ENCODE measurements around the gene TMEFF1. TPM values are rescaled to one million over a fixed set of nuclear protein-coding genes. Genes with fewer than 3 reads are reported as not detected.

Gene TMEFF1
- total RNA-seq, 2 donors from 2014 or later = 0.37 to 1.5 TPM

DNA sequence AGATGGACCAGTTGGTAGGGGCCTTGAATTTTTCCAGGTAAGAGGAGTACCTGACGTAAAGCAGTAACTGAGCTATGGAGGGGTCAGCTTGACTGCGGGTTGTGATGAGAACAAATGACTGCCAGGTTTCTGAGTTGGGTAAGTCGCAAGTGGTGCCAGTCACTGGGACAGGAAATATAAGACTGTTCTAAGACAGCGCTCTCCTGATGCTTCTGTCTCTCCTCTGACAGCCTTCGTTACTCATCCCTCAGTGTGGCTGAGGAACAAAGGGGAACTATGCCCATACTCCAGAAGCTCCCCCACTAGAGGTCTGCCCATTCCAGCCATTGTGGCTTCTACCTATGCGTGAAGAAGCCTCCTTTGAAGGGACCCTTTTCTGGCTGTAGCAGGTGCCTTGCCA is 118.2 kb downstream of the TMEFF1 start:
- DNase-seq (ENCODE audit: low spot score) = no peak
- intact Hi-C loops (cut with DNase I) = no loop called here

DNA sequence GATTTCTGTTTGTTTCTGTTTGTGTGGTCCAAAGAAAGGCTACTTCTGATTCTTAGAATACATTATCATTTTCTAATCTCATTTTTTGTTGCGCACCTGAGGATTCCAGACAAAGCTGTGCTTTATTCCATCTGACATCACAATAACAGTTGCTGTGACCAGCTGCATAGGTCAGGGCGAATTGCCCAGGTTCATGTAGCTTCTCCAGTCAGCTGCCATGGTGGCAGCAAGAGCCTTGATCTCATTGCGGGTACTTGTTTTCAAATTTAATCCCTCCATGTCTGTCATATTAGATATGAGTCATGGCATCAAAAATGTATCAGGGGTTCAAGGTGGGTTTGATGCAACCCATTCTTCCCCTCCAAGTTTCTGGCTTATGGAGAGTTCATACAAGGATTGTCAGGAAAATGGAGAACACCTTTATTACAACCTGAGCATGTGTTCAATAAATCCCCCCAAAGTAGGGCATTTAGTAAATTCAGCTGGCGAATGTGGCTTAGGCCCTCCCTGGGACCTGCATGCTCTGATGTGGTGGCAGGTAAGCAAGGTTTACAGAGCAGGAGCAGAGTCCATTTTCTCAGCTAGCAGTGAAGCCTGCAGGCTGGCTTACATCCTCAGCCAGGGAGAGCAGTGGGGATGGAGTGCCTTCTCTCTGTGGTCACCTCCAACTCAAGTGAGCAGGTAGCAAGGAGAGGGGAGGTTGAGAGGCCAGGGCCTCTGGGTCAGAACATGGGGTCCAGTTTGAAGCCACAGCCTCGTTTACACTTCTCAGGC is 118.9 kb downstream of the TMEFF1 start:
- DNase-seq (ENCODE audit: low spot score) = peak; percentile 28
- intact Hi-C loops (cut with DNase I) = no loop called here

DNA sequence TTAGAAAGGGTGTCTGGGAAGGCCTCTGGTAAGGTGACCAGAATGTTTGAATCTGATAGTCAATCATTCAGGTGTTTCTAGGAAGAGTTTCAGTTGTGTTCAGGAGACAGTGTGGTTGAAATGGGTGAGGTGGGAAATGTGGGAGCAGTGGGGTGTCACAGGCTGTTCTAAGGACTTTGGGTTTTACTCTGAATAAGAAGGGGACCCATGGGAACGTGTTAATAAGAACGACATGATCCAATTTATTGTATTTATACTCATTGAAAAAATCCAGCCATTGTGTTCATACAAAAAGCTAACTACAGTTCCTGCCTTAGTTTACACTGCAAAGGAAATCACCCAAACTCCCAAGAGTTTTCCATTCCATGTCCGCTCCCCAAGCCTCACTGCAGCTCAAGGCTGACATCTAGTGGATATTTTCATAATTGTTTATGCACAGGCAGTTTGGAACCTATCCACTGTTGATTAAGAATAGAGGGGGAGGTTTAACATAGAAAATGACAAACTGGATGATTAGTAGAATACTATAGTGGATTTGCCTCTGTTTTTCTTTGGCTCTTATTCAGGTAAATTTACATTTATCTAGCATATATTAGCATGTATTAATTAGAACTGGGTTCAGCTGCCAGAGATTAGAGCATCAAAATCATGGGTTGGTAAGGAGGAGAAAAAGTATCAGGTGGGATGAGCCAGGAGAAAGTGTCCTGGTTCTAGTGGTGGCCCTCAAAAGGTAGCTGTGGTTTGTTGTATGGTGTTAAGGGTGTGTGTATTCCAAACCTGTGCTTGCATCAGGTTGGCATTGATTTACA is 122.6 kb downstream of the TMEFF1 start:
- DNase-seq (ENCODE audit: low spot score) = no peak

DNA sequence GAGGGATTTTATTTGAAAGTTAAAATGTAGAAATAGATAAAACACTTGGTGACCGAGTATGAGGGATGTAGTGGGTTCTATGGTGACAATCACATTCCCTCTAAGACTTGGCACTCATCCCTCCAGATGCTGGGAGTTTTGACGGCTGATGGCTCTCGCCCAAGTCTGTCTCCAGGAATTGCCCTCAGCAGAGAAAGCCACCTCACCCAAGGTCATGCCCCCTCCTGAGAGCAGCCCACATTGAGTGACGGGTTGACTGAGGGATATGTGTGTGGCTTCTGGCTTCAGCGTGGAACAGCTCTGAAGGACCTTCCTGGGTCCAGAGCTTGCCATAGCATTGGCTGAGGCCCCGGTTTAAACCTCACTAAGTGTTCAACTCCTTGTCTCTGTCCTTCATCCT is 124.3 kb downstream of the TMEFF1 start:
- no peak for DNase-seq (ENCODE audit: low spot score)
- intact Hi-C loops (cut with DNase I) = no loop called here

More for the DNA sequence above, 122.6 kb downstream of the TMEFF1 start:
- intact Hi-C loops (cut with DNase I) = no loop called here

DNA sequence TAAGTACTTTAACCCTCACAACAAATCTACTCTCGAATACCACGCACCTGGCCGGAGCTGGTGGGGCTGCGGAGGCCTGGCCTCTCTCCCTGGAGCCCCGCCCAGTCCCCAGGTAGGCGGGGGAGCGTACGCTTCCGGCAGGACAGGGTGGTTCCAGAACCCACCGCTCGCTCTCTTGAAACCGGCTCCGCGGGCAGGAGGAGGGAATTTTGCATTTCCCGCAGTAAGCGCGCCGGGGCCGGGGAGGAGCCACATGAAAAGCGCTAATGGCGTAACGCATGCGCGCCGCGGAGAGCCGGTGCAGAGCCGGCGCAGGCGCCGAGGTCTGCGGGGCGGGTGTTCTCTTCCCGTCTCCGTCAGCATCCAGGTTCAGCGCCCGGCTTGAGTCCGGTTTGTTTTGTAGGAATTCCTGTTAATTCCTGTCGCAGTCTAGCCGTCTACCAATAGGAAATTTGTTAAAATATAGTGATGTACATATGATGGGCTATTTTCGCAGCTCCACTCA is 125.7 kb downstream of the TMEFF1 start:
- intact Hi-C loops (cut with DNase I) = no loop called here
- peak; percentile 94 for DNase-seq (ENCODE audit: low spot score)

DNA sequence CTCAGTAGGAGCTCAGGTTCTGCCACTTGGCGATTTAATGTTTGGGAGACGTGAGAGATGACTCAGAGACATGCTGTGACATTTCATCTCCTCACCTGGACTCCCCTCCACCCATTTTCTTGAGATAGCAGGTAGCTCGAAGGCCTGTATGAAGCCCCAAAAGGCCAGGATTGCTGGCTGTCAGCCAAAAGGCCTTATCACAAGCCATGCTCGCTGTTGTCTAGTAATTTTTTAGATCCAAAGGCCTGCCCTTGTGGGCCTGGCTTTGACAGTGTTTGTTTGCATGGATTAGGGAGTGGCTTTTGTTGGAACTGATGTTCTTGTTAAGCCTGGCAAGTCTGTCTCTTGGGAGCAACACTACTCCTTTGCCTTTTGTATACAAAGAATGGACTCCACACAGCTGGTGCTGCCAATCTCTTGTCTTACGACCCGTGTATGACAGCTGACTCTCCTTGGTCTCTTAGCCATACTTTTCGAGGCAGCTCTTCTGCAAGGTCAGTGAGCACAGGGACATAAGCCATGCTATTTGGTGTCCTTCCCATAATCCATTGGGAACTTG is 127.7 kb downstream of the TMEFF1 start:
- intact Hi-C loops (cut with DNase I) = no loop called here
- DNase-seq (ENCODE audit: low spot score) = peak; percentile 75

DNA sequence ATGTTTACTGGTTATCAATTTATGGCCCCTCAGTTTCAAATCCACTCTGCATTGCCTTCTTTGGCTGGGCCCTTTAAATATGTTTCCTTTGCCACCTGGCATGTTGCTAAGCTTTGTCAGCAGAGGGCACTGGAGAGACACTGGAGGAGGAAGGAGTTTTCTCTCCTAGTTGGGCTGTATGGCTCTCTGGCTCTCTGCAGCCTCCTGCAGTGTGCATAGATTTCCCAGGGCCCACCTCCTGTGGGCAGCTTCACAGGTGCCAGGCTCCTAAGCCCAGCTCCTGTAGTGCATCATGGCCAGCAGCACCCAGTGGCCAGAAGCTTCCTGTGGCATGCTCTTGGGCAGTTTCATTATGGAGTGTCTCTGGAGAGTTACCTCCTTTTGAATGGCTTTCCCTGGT is 128.3 kb downstream of the TMEFF1 start:
- intact Hi-C loops (cut with DNase I) = no loop called here
- DNase-seq (ENCODE audit: low spot score) = no peak

DNA sequence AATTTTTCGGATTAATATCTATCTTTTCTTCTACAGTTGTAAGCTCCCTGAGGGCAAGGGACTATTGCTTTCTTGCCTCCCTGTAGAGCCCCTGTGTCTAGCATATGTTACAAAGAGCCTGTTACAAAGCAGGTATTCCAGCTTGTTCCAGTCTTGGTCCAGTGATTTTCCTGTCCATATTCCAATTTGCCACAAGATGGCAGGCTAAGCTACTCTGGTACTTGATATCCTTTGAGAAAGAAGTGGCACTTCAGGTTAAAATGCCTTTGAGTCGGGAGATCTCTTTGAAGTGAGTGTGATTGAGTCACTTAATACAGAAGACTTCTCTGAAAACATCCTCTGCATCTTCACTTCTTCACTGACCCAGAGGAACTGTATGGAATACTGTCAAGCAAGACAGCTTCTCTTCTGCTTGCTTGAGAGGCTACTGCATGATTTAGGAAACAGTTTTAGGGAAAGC is 129.4 kb downstream of the TMEFF1 start:
- intact Hi-C loops (cut with DNase I) = no loop called here

DNA sequence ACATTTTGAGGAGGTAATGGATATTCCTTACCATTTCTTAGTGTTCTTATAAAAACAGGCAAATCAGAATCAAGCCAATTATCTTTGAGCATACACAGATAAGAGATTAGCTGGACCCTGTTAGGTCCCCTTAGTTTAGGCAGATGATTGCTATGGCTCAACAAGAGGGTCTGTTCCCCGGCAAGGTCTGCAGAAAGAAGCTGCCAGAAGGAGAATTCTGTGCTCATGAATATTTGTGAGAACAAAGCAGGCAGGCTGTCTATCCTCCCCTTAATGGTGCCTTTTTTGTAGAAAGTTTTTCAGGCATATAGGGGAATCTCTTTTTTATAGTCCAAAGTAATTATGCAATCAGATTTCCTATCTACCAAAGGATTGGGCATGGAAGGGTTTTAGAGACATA is 132.5 kb downstream of the TMEFF1 start:
- DNase-seq (ENCODE audit: low spot score) = no peak

More for the DNA sequence above, 129.4 kb downstream of the TMEFF1 start:
- no peak for DNase-seq (ENCODE audit: low spot score)

DNA sequence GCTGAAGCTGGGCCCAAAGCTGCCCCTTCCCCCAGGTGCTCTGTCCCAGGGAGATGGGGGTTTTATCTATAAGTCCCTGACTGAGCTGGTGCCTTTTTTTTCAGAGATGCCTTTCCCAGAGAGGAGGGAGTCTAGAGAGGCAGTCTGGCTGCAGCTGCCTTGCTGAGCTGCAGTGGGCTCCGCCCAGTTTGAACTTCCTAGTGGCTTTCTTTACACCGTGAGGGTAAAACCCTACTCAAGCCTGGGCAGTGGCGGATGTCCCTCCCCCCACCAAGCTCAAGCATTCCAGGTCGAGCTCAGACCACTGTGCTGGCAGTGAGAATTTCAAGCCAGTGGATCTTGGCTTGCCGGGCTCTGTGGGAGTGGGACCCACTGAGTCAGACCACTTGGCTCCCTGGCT is 146.2 kb downstream of the TMEFF1 start:
- intact Hi-C loops (cut with DNase I) = no loop called here
- DNase-seq (ENCODE audit: low spot score) = no peak

More for the DNA sequence above, 132.5 kb downstream of the TMEFF1 start:
- intact Hi-C loops (cut with DNase I) = no loop called here

DNA sequence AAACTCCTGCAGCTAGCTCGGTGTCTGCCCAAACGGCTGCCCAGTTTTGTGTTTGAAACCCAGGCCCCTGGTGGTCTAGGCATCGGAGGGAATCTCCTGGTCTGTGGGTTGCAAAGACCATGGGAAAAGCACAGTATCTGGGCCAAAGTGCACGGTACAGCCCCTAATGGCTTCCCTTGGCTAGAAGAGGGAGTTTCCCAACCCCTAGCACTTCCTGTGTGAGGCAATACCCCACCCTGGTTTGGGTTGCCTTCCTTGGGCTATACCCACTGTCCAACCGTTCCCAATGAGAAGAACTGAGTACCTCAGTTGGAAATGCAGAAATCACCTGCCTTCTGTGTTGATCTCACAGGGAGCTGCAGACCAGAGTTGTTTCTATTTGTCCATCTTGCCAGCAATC is 146.7 kb downstream of the TMEFF1 start:
- DNase-seq (ENCODE audit: low spot score) = no peak
- intact Hi-C loops (cut with DNase I) = no loop called here

DNA sequence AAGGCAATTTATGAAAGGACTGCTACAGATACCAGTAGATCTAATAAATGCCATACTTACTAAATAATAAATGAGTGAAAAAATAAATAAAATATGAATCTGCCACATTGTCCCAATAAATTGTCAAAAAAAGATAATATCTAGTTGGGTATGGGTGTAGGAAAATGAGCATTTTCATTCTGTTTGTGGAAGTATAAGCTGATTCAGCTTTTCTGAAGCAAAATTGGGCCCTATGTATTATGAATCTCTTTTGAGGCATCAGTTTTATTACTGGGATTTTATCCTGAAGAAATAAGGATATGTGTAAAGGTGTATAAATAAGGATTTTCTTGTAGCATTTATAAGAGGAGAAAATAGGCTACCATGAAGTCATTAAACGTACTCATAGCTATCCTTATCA is 151.0 kb downstream of the TMEFF1 start:
- DNase-seq (ENCODE audit: low spot score) = no peak
- intact Hi-C loops (cut with DNase I) = no loop called here

DNA sequence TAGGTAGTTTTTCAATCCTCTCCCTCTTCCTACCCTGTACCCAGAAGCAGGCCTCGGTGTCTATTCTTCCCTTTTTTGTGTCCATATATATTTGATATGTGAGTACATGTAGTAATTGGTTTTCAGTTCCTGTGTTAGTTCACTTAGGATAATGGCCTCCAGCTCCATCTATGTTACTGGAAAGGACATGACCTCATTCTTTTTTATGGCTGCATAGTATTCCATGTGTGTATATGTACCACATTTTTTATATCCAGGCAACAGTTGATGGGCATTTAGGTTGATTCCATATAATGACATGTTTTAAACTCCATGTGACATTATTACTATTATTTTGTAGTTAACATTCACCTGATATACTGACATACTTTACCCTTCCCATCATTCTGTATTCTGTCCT is 154.0 kb downstream of the TMEFF1 start:
- intact Hi-C loops (cut with DNase I) = no loop called here
- no peak for DNase-seq (ENCODE audit: low spot score)

Other genes with a start within 250 kb of the TMEFF1 start
- gene TEX10, start 120.2 kb upstream of the TMEFF1 start, total RNA-seq = 10 to 100 TPM in 1 of 2 donors, 1 to 10 TPM in 1; 9.9 to 11.2 TPM
- gene MSANTD3, start 46.0 kb upstream of the TMEFF1 start, total RNA-seq = 10 to 100 TPM; 26.4 to 59.4 TPM
- gene CAVIN4, start 104.9 kb downstream of the TMEFF1 start, total RNA-seq = 1 to 10 TPM in 1 of 2 donors, under 1 TPM in 1; 0.51 to 1.5 TPM

Measured in posterior vena cava (tissue), 2 donors.